HG03354 (cell line): ENCODE results near the gene GJC2.

Source experiments
- ATAC-seq: cut with Tn5 transposase; IDR thresholded peaks from one replicate; pipeline ENCODE4 v1.9.1; 2021; ENCODE audit warnings: mild to moderate bottlenecking; ENCODE audit not compliant: unreplicated experiment, poor library complexity, severe bottlenecking

GJC2 gene

GRCh38 chr1:228207851-228208821, 58.4 kb downstream of the GJC2 start, which contains the start of gene OBSCN:
Gene OBSCN (plus strand): TSS chr1:228208044. CDS start chr1:228211784, 3,740 bp downstream.
- no peak for ATAC-seq

- ATAC-seq, result no peak
Observed at GRCh38 chr1:228208831-228209551, 59.3 kb downstream of the GJC2 start.
